ENCODE data around the gene NAA50. TPM values are rescaled to one million over a fixed set of nuclear protein-coding genes. Genes with fewer than 3 reads are reported as not detected.

Gene NAA50
- total and polyA plus RNA-seq, 2 of the 13 experiments (the other 11 are each of a cell fraction or from before 2014, with no cell fraction given): 30.2 to 233 TPM

- 0 out of 2 replicates have a peak, but pooled peaks have one; percentile 27 for TF ChIP-seq PAXIP1 (CRISPR knock-in tag; conservative IDR thresholded peaks at IDR 0.05)
- TF ChIP-seq FLYWCH1 (CRISPR knock-in tag; IDR thresholded peaks at IDR 0.05): 0 out of 2 replicates have a peak, but pooled peaks have one; percentile 83
- TF ChIP-seq ZNF768 (CRISPR knock-in tag; IDR thresholded peaks at IDR 0.05): peak; percentile 50; the same call in 1 of the 2 replicates
- TF ChIP-seq POLR2A (IDR thresholded peaks at IDR 0.05; ENCODE audit: insufficient read depth in 1 of 2, low read depth in 2 of 2, low read length in 2 of 2): peak; percentile 61 to 87
- TF ChIP-seq RXRA (CRISPR knock-in tag; IDR thresholded peaks at IDR 0.05): no peak; the same call in 1 of the 2 replicates
- TF ChIP-seq KAT8 (CRISPR knock-in tag; IDR thresholded peaks at IDR 0.05): 0 out of 2 replicates have a peak, but pooled peaks have one; percentile 28
- TF ChIP-seq KIAA2018 (CRISPR knock-in tag; IDR thresholded peaks at IDR 0.05; ENCODE audit: borderline replicate concordance): no peak
- TF ChIP-seq ETV6 (CRISPR knock-in tag; conservative IDR thresholded peaks at IDR 0.05): no peak
- peak; percentile 30; the same call in 1 of the 2 replicates for TF ChIP-seq IRF2 (CRISPR knock-in tag; IDR thresholded peaks at IDR 0.05)
- no peak for TF ChIP-seq HMG20B (CRISPR knock-in tag; conservative IDR thresholded peaks at IDR 0.05)
- TF ChIP-seq POLR2G (IDR thresholded peaks at IDR 0.05; ENCODE audit: low read depth, low read length): peak; percentile 75
- TF ChIP-seq ZNF776 (CRISPR knock-in tag; IDR thresholded peaks at IDR 0.05): 0 out of 2 replicates have a peak, but pooled peaks have one; percentile 48
- no peak for TF ChIP-seq ZNF263 (CRISPR knock-in tag; IDR thresholded peaks at IDR 0.05)
- no peak for TF ChIP-seq KDM1A (CRISPR knock-in tag; IDR thresholded peaks at IDR 0.05)
- TF ChIP-seq ZNF574 (CRISPR knock-in tag; IDR thresholded peaks at IDR 0.05): peak; percentile 15; the same call in 1 of the 2 replicates
Measured at GRCh38 chr3:113695786-113696645, 50.0 kb downstream of the NAA50 start, which contains the start of gene USF3 (continued).

Measured in HepG2 (cell line).